ENCODE results near the gene PEAK1. TPM values are rescaled to one million over a fixed set of nuclear protein-coding genes. Genes with fewer than 3 reads are reported as not detected.

PEAK1 gene
- total RNA-seq, 1 donor from 2014 or later, result 132 TPM

DNA sequence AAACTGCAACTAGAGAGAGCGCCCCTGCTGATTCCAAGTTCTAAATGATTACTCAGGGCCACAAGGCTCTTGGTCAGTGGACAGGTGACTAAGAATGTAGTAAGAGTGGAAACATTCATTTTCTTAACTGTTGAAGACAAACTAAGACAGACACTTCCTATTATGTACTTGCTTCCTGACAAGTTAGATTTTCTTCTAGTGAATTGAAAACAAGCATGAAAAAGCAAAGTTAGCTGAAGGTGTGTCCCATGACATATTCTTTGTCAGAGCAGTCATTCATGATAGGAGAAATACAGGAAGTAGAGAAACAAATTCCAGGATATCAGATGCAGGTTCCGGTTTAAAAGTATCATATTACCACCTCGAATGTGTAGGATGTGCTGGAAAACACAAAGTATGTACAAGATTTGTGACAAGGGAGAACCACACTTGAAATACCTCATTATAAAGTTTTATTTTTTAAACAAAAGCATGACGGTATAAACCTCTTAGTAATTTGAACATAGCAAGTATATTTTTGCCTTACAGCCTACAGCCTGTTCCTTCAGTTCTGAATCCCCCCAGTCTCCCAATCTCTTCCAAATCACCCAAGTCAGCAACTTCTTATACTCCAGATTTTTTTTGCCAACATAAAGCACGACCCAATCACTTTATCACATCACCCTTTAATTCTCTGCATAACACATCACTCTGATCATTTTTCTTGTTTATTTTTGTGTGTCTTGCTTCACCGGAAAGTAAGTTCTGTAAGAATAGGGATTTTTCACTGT lies 355.2 kb downstream of the PEAK1 start:
- intact Hi-C loops (cut with DNase I), result no loop called here
- DNase-seq (ENCODE audit: low spot score), result no peak

DNA sequence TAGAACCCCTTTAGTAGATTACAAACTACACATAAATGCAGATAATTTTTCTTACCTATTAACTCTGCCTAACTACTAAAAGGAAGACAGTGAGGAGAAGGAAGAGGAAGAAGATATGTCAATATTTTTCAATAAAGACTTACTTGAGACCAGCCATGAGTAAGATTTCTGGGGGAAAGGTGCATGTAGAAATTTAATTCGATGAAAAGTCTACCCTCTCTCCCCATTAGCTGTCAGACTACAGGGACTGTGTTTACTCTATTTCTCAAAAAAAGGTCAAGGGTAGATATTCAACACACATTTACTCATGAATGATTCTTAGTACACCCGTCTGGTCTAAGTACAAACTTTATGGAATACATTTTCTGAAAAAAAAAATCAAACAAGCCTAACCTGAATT lies 355.8 kb downstream of the PEAK1 start:
- no peak for DNase-seq (ENCODE audit: low spot score)
- intact Hi-C loops (cut with DNase I), result no loop called here

GRCh38 chr15:77063249-77063648 lies 356.7 kb downstream of the PEAK1 start:
- DNase-seq (ENCODE audit: low spot score), result no peak
- intact Hi-C loops (cut with DNase I), result no loop called here

- intact Hi-C loops (cut with DNase I), result no loop called here
- DNase-seq (ENCODE audit: low spot score), result no peak
Observed at GRCh38 chr15:77060546-77060945, 359.4 kb downstream of the PEAK1 start.

GRCh38 chr15:77059786-77060361 lies 360.0 kb downstream of the PEAK1 start:
- intact Hi-C loops (cut with DNase I), result no loop called here
- DNase-seq (ENCODE audit: low spot score), result no peak

DNA sequence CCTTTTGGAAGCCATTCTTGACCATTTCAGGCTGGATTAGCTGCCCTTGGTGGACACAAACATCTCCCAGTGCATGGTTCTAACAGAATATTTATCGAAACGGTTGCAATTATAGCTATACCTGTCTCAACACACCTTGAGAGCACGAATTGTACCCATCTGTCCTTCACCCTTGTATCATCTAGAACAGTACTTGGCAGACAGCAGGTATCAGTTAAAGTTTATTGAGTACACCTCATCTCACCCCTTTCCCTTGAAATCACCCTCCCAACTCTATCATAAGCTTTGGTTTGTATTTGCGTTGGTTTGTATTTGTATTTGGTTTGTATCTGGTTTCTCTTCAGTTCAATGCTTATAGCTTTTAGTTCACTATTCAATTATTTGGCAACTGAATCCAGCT lies 361.4 kb downstream of the PEAK1 start:
- no peak for DNase-seq (ENCODE audit: low spot score)
- intact Hi-C loops (cut with DNase I), result no loop called here

DNA sequence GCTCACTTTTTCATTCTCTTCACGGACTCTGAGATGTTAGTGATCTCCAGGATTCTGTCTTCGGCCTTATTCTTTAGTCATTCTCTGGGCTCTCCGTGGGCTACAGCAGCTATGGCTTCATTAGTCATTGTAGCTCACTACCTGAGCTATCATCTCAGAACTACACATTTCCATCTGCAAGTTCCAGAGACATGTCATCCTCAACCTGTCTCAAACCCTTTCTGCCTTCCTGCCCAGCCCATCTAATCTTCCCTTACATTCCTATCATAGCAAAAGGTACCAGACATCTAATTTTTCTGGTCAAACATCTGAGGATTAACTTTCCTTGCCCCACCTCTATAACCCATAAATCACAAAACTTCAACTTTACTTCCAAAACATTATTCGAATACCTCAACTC lies 362.2 kb downstream of the PEAK1 start:
- intact Hi-C loops (cut with DNase I), result no loop called here
- DNase-seq (ENCODE audit: low spot score), result no peak

DNA sequence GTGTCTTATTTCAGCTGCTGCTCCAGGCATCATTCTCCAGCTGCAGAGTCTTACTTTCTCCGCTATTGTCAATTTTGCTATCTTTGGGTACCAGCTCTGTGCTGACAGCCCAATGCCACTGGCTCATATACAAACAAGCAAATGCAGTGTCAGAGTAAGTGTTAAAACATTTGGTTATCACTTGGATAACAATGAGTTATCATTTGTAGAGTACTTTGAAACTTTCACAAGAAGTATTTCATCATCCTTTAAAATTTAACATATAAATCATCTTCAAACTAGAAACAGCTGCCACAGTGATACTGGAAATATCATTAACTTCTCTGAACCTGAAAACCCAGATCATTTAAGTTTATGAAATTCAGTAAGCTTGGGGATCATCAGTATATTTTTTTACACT lies 362.8 kb downstream of the PEAK1 start:
- intact Hi-C loops (cut with DNase I), result no loop called here

DNA sequence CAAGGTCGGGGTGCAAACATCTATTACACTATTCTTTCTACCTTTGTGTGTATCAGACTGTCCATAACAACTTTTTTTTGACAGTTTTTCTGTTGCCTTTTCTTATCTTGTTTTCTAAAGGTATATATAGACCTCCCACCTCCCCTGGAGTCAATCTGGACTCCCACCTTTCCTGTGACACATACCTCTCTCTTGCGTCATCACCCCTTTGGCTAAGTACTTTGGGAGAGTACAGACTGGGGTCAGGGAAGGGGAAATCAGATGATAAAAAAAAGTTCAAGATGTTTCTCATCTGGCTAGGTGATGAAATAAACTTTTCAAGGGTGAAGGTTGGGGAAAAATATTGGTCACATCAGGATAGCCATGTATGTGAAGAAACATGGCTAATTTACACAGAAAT lies 366.2 kb downstream of the PEAK1 start:
- intact Hi-C loops (cut with DNase I), result no loop called here

More for the DNA sequence above, 362.8 kb downstream of the PEAK1 start:
- DNase-seq (ENCODE audit: low spot score), result no peak

DNA sequence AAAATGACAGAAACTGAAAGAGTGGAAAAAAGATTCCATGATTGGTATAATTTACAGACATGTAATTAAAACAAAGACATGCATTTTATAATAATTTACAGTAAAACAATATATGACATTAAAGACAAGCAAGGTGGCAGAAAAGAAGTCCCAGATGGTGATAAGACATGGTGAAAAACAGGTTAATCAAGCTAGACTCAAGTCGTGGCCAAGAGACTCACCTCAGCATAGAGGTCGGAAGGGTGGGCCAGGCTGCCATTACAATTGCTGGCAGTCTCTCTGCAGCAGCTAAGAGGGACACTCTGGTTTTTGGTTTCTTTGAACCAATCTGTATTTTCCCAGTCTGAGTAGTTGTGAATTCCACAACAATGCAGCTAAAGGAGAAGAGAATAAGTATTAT lies 367.3 kb downstream of the PEAK1 start:
- intact Hi-C loops (cut with DNase I), result no loop called here
- no peak for DNase-seq (ENCODE audit: low spot score)

More for the DNA sequence above, 366.2 kb downstream of the PEAK1 start:
- DNase-seq (ENCODE audit: low spot score), result no peak

Other genes starting within 250 kb of the PEAK1 start
- gene HMG20A, start 784 bp upstream of the PEAK1 start, total RNA-seq, result 36.0 TPM
- gene LINGO1, start 212.8 kb upstream of the PEAK1 start, total RNA-seq, result 3.0 TPM

Measured in cardiac septum (tissue), 1 donor.